Muscle of arm (tissue), 14 donors: ENCODE data around the gene PALS2. TPM values are rescaled to one million over a fixed set of nuclear protein-coding genes. Genes with fewer than 3 reads are reported as not detected.

Experiments used
- DNase-seq: peaks from one replicate; pipeline ENCODE4 v3.0.0-alpha.2; 2013
- long read RNA-seq, 11 donors: transcript quantifications; one replicate each; lab custom pipeline, GENCODE V29; 2026
- polyA plus RNA-seq, 12 donors: library from polyadenylated mRNA; unstranded; fragments of 120-200 nt; gene quantifications; one replicate each; pipeline ENCODE4 v1.2.1, GENCODE V29; 2013; ENCODE audit not compliant: insufficient read length in 12 of 12

PALS2 gene
- polyA plus RNA-seq, result 10 to 100 TPM in 1 of 12 donors, 1 to 10 TPM in 10, not detected in 1; 4.7 to 11.3 (median 7.2) TPM
- long read RNA-seq, donor 1, result 0 reads
- long read RNA-seq, donor 2, result 0 reads
- long read RNA-seq, donor 3, result 0 reads
- long read RNA-seq, donor 4, result 0 reads
- long read RNA-seq, donor 5, result 0 reads
- long read RNA-seq, donor 6, result 0 reads
- long read RNA-seq, donor 7, result 0 reads
- long read RNA-seq, donor 8, result 0 reads
- long read RNA-seq, donor 9, result 0 reads
- long read RNA-seq, donor 10, full-length matches to known transcripts, result 1 of 1 reads
- long read RNA-seq, donor 10, partial matches to known transcripts, result 0 of 1 reads
- long read RNA-seq, donor 10, other reads (novel, unspliced or antisense), result 0 of 1 reads
- long read RNA-seq, donor 11, result 0 reads

GRCh38 chr7:24572997-24573553 lies at the start of gene PALS2:
PALS2 (plus strand) TSS chr7:24573452; CDS start chr7:24623668, 50,216 bp downstream.
- peak; percentile 59 for DNase-seq

- DNase-seq, result no peak
Measured at GRCh38 chr7:24531255-24531654, 42.0 kb upstream of the PALS2 start.

DNA sequence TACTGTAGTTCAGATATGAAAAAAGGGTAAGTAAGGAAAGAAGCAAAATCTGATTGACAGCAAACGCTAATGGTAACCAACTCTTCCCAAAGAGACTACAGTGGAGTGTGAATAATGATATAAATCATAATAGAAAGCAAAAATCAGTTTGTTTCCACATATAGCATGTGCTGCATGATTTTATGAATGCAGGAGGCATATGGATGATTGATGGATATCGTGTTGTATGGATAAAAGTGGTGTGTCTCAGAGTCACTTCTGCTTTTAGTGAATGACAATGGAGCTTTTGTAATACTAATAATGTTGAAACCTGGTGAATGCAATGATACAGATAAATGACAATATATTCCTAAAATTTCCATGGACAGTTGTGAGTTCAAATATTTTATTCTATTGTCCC lies 36.6 kb upstream of the PALS2 start:
- no peak for DNase-seq

DNA sequence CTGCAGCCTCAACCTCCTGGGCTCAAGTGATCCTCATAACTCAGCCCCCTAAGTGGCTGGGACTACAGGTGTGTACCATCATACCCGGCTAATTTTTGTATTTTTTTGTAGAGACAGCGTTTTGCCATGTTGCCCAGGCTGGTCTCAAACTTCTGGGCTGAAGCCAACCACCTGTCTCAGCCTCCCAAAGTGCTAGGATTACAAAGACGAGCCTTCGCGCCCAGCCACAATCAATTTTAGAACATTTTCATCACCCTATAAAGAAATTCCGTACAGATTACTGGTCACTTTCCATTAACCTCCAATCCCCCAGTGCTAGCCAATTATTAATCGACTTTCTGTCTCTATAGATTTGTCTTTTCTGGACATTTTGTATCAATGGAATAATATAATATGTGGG lies 32.3 kb upstream of the PALS2 start:
- no peak for DNase-seq

- no peak for DNase-seq
Measured at GRCh38 chr7:24545215-24545614, 28.0 kb upstream of the PALS2 start.

GRCh38 chr7:24548390-24548789 lies 24.9 kb upstream of the PALS2 start:
- no peak for DNase-seq

- DNase-seq, result no peak
Measured at GRCh38 chr7:24549991-24550390, 23.3 kb upstream of the PALS2 start.

DNA sequence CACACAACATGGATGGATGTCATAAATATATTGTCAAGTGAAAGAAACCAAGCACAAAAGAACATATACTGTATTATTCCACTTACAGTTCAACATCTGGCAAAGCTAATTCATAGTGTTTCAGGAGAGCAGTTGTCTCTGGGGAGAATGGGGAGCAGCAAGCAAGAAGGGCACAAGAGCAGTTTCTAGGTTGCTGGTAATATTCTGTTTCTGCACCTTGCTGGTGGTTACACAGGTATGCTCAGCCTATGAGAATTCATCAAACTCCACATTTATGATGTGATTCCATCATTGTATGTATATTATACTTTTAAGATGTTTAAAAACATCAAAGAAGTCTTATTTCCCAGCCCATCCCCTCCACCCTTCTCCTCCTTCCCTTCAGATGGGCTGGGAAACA lies 18.1 kb upstream of the PALS2 start:
- DNase-seq, result no peak

DNA sequence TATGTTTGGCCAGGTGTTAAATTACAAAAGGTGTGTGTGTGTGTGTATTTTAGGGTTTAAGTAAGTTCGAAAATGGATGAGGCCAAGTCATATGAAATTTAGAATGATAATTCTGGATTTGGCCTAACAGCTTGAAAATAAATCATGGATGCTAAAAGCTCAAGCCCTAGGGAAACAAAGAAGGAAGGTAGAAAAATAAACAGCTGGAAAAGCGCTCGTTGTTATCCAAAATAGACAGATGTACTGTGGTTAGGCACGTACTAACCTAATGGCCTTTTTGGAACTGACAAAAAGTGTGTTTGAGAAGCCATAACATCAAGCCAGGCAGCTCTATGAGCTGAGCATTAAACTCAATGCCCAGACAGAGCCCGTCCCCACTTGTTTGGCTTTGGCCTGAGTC lies 17.5 kb upstream of the PALS2 start:
- DNase-seq, result no peak

- no peak for DNase-seq
Measured at GRCh38 chr7:24560772-24561171, 12.5 kb upstream of the PALS2 start.

- DNase-seq, result no peak
Measured at GRCh38 chr7:24566274-24566673, 7.0 kb upstream of the PALS2 start.

DNA sequence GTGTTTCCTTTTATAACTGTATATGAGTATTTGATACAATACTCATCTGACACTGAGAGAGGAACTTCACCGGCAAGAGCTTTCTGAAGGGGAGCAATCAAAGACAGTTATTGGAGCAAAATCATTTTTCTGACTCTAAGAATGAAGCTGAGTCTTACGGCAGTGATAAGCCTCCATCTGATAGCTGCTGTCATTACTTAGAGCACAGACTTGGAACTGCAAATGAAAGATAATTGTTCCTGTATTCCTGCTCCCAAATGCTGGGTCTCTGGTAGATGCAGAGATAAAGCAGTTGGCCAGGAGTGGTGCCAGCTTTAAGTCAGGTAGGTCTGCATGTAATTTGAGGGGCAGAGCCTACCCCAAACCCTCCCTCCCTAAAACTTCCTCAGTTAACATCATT lies 2.3 kb upstream of the PALS2 start:
- DNase-seq, result no peak

DNA sequence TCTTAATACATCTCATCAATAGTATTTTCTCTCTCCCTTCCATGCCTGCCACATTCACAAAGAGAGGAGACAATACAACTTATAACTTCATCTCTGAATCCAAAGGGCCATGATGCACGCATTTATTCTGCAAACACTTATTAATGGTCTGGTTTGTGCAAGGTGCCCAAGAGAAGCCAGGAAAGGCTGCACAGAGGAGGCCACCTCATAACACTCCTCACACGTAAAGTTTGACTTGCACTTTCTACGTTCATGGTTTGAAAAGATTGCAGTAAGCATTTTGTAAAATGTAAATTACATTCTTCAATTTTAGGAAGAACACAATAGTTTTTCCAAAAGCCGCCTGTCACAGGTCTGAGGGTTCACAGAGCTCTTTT lies 1.2 kb upstream of the PALS2 start:
- DNase-seq, result no peak

GRCh38 chr7:24572393-24572996 lies 757 bp upstream of the PALS2 start:
- peak; percentile 31 for DNase-seq

- DNase-seq, result peak; percentile 47
Measured at GRCh38 chr7:24573554-24574338, 494 bp downstream of the PALS2 start.

DNA sequence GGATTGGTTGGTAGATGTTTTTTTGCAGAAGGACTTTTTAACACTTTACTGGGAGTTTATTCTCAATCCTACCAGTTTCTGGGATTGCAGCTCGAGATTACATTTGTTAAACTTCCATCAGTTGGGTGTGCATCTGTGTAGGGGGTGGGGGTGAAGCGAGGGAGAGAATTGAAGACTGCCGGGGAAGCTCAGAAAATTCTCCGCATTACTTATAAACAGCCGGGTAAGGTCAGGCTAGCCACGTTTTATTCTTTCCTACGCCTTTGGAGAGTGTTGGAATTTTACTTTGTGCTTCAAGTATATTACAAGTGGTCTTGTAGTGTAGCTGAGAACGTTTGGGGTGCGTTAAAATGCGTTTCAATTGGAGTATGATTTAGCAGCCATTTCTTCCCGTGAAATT lies 1.1 kb downstream of the PALS2 start:
- DNase-seq, result no peak

GRCh38 chr7:24574950-24575349 lies 1.7 kb downstream of the PALS2 start:
- no peak for DNase-seq

DNA sequence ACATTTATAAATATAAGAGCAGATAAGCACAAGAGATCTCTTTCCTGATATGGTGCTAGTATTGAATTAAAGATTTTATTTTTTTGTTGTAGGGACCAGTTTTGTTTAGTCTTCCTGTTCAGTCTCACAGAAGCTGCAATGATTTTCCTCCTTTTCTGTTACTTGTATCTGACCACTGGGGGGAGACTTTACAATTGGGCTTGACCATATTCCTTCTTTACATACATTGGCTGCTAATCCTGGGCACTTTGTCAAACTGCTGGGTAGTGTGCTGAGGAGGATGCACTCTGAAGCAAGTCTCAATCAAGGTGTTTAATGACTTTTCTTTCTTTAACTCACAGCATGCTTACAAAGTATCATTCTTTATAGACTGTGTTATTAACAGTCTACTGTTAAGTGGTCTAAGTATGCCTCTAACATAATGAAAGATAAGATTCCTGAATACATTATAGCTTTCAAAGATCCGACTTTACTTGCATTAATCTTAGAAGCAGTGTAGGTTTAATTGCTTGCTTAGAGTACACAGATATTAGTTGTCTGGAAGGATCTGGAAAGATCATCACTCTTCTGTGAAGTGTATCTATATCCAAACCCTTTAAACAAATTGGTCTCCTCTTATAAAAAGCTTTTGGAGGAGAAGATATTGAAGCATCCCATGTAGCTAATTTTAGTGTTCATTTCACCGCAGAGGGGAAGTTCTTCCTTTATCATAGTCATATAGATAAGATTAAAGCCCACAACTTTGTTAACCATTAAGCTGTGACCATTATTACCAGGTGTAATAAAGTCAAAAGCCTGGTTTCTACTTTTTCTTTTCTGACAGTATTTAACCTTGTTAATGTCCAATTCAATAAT lies 3.1 kb downstream of the PALS2 start:
- peak; percentile 65 for DNase-seq

GRCh38 chr7:24578052-24578451 lies 4.8 kb downstream of the PALS2 start:
- DNase-seq, result no peak

DNA sequence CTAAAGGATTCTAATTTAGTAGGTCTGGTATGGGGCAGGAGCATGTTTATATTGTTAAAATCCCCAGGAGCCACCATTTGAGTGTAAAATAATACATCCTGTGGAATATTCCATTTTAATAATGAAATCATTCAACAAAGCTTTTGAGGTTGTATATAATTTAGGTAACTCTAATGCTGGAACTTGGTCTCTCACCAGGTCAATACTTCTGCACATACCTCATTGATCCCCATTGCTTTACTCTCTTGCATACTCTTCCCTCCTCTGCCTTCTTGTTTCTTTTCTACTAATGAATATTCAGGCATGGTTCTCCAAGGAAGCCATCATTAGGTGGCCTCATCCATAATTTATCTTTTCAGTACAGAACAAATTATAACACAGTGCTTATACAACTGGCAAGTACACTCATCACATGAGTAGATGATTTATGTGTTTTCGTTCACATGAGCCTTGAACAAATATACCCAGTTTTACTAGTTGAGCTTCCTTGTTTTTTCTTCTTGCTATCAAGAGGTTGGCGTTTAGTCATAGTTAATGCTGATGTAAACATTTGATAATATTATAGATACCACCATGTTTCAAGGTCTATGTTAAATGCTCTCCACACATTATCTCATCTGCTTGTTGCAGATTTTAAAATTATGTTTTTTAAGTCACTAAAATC lies 7.2 kb downstream of the PALS2 start:
- DNase-seq, result no peak

DNA sequence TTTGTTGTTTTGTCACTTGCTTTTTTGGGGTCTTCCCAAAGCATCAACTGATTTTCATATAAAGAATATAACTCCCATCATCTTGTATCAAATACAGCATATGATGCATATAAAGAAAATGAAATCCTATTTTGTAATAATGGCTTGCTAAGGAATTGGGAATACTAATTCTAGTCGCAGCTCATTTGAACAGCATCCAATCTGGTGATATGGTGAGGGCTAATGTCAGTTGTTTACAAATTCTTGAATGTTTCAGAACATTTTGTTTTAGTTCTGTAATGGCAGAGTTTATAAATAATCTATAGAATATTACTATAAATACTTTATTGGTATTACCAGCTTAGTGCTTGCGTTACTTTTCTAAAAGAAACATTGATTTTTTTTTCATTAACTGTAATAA lies 8.9 kb downstream of the PALS2 start:
- no peak for DNase-seq
